GM12878 (cell line): Measurements from ENCODE around the gene LRRK1. TPM values are rescaled to one million over a fixed set of nuclear protein-coding genes. Genes with fewer than 3 reads are reported as not detected.

Experiments
- ASH2L ChIP-seq: fragments of 300-600, 200-600 bp; sonication (generic); IDR thresholded peaks from 2 replicates; pipeline ENCODE4 v1.6.1; 2017; ENCODE audit warnings: low read depth, mild to moderate bottlenecking, borderline replicate concordance
- BRCA1 ChIP-seq: IDR thresholded peaks from 2 replicates; pipeline ENCODE4 v1.6.1; 2011; ENCODE audit warnings: low read depth, low read length, improper control_type of control experiment
- DPF2 ChIP-seq: fragments of 450-650 bp; IDR thresholded peaks from 2 replicates; pipeline ENCODE4 v1.6.1; 2017; ENCODE audit warnings: mild to moderate bottlenecking
- EED ChIP-seq: sonication (generic); IDR thresholded peaks from 2 replicates; pipeline ENCODE4 v1.6.1; 2016; ENCODE audit warnings: antibody characterized with exemption, low read depth
- EGR1 ChIP-seq, 2 experiments: IDR thresholded peaks; 1 replicate in 1 of 2; 2 replicates in 1 of 2; pipeline ENCODE4 v1.6.1; 2011 to 2012; ENCODE audit warnings: low read depth in 2 of 2, low read length in 2 of 2, borderline replicate concordance in 1 of 2, mild to moderate bottlenecking in 1 of 2, moderate library complexity in 1 of 2
- GATAD2B ChIP-seq: fragments of 450-650 bp; conservative IDR thresholded peaks from 2 replicates; pipeline ENCODE4 v1.6.1; 2017; ENCODE audit warnings: low read depth, mild to moderate bottlenecking, moderate library complexity
- HDGF ChIP-seq: fragments of 450-650 bp; IDR thresholded peaks from 2 replicates; pipeline ENCODE4 v1.6.1; 2016; ENCODE audit warnings: antibody characterized with exemption
- KAT2A ChIP-seq: conservative IDR thresholded peaks from 2 replicates; pipeline ENCODE4 v1.6.1; 2011; ENCODE audit warnings: low read depth, low read length; ENCODE audit not compliant: control insufficient read depth
- KLF5 ChIP-seq: fragments of 450-650 bp; IDR thresholded peaks from 2 replicates; pipeline ENCODE4 v1.6.1; 2014; ENCODE audit warnings: mild to moderate bottlenecking; ENCODE audit not compliant: partially characterized antibody
- NBN ChIP-seq: fragments of 450-650 bp; IDR thresholded peaks from 2 replicates; pipeline ENCODE4 v1.6.1; 2016
- NFIC ChIP-seq: IDR thresholded peaks from 2 replicates; pipeline ENCODE4 v1.6.1; 2012; ENCODE audit warnings: low read depth, mild to moderate bottlenecking, inconsistent platforms, low read length, moderate library complexity
- NFYA ChIP-seq: IDR thresholded peaks from 2 replicates; pipeline ENCODE4 v1.6.1; 2011; ENCODE audit warnings: low read depth, mild to moderate bottlenecking, low read length, improper control_type of control experiment, borderline replicate concordance
- NR2C2 ChIP-seq: IDR thresholded peaks from 2 replicates; pipeline ENCODE4 v1.6.1; 2011; ENCODE audit warnings: borderline replicate concordance, low read depth; ENCODE audit not compliant: control insufficient read depth, insufficient read length
- NR2F1 ChIP-seq: fragments of 450-650 bp; conservative IDR thresholded peaks from 2 replicates; pipeline ENCODE4 v1.6.1; 2017; ENCODE audit warnings: mild to moderate bottlenecking
- NRF1 ChIP-seq: conservative IDR thresholded peaks from 2 replicates; pipeline ENCODE4 v1.6.1; 2011; ENCODE audit warnings: mild to moderate bottlenecking, low read depth, low read length, improper control_type of control experiment
- PAX5 ChIP-seq: IDR thresholded peaks from 2 replicates; pipeline ENCODE4 v1.6.1; 2011; ENCODE audit warnings: low read depth, low read length, borderline replicate concordance
- PAX8 ChIP-seq: fragments of 450-650 bp; IDR thresholded peaks from 2 replicates; pipeline ENCODE4 v1.6.1; 2017; ENCODE audit warnings: mild to moderate bottlenecking, moderate library complexity
- RAD21 ChIP-seq: IDR thresholded peaks from 2 replicates; pipeline ENCODE4 v1.6.1; 2011; ENCODE audit warnings: mild to moderate bottlenecking, low read depth, low read length, moderate library complexity; ENCODE audit not compliant: insufficient read depth
- RB1 ChIP-seq: fragments of 450-650 bp; formaldehyde crosslinking; IDR thresholded peaks from 2 replicates; pipeline ENCODE4 v1.6.1; 2017; ENCODE audit warnings: mild to moderate bottlenecking, borderline replicate concordance
- RCOR1 ChIP-seq: conservative IDR thresholded peaks from 2 replicates; pipeline ENCODE4 v1.6.1; 2012; ENCODE audit warnings: low read depth, low read length, improper control_type of control experiment
- RUNX3 ChIP-seq: IDR thresholded peaks from 2 replicates; pipeline ENCODE4 v1.6.1; 2012; ENCODE audit warnings: low read length, inconsistent platforms
- SMC3 ChIP-seq: IDR thresholded peaks from 2 replicates; pipeline ENCODE4 v1.6.1; 2011; ENCODE audit warnings: low read length, improper control_type of control experiment, borderline replicate concordance
- SREBF2 ChIP-seq: IDR thresholded peaks from 2 replicates; pipeline ENCODE4 v1.6.1; 2012; ENCODE audit warnings: mild to moderate bottlenecking, low read length
- STAT3 ChIP-seq: IDR thresholded peaks from 2 replicates; pipeline ENCODE4 v1.6.1; 2011; ENCODE audit warnings: low read depth, low read length, improper control_type of control experiment
- SUPT20H ChIP-seq: IDR thresholded peaks from 2 replicates; pipeline ENCODE4 v1.6.1; 2011; ENCODE audit warnings: low read depth, mild to moderate bottlenecking, low read length, moderate library complexity, borderline replicate concordance; ENCODE audit not compliant: control insufficient read depth
- ZNF384 ChIP-seq: IDR thresholded peaks from 2 replicates; pipeline ENCODE4 v1.6.1; 2012; ENCODE audit warnings: low read depth, mild to moderate bottlenecking, low read length, improper control_type of control experiment, borderline replicate concordance
- polyA plus RNA-seq, 11 experiments: library from polyadenylated mRNA; depleted of rRNA in 4 of 11; unstranded in 6 of 11; stranded (reverse) in 5 of 11; fragments of >200 nt; fragmentation: Nextera tagmentation in 4 of 11; fragmentation: Illumina TruSeq in 1 of 11; extraction: Ambion mirVana in 4 of 11; extraction: Trizol in 1 of 11; gene quantifications; 1 replicate in 1 of 11; 2 replicates in 10 of 11; pipeline versions ENCODE4 v1.2.1 to v1.2.3, GENCODE V29; 2011 to 2016; ENCODE audit warnings: inconsistent platforms in 2 of 11, missing spikeins in 2 of 11, low read depth in 1 of 11
- total RNA-seq, 4 experiments: library from RNA; depleted of rRNA in 3 of 4; stranded (reverse); fragments of >200 nt in 3 of 4; fragmentation: Illumina TruSeq in 1 of 4; extraction: Trizol in 1 of 4; gene quantifications; 2 replicates each; pipeline versions ENCODE4 v1.2.1 to v1.2.3, GENCODE V29; 2013 to 2021
- TF ChIP-seq, protein P1 (sequence below): IDR thresholded peaks from 2 replicates; pipeline ENCODE4 v1.6.1; 2012; ENCODE audit warnings: low read depth, low read length, improper control_type of control experiment
- TF ChIP-seq, protein P2 (sequence below): fragments of 450-650 bp; IDR thresholded peaks from 2 replicates; pipeline ENCODE4 v1.6.1; 2016; ENCODE audit warnings: mild to moderate bottlenecking, moderate library complexity, borderline replicate concordance

The LRRK1 gene
- total and polyA plus RNA-seq, 10 of the 15 experiments (the other 5 are each of a cell fraction or from before 2014, with no cell fraction given), result 2.2 to 58.3 (median 17.9) TPM

DNA sequence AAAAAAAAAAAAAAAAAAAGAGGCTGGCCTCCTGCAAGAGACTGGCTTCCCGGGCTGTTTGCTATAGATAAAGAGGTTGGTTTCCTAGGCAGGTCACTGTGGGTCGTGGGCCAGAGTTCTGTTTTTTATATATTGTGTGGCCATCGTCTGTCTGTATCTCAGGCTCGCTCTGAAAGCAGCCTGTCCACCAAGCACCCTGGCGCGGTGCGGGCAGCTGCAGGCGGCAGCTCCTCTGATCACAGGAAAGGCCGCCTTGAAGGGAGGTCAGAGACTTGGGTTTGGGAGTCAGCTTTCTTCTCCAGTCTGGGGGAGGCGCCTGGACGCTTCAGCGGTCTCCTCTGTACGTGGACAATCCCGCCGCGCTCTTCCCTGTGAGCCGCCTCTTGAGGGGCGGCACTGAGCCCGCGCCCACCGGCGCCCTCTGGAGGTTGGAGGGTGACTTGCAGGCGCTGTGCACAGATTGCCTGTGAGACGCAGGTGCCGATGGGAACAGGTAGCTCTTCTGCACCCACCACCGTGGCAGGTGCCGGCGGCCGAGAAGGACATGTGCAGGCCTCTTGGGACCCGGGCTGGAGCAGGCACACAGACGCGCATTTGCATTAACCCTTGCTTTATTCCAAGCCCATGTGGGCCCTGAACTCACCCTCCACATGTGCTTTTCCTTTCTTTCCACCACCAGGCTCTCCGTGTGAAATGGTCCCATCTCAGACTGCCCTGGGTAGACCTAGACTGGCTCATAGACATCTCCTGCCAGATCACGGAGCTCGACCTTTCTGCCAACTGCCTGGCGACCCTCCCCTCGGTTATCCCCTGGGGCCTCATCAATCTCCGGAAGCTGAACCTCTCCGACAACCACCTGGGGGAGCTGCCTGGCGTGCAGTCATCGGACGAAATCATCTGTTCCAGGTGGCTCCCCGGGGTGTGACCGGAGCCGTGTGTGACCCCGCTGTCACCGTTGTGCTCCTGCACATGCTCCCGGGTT, 89.3 kb downstream of the LRRK1 start (continued):
- TF ChIP-seq GATAD2B (0 out of 2 replicates have a peak, but pooled peaks have one; percentile 28), SREBF2 (no peak), BRCA1 (no peak), KLF5 (no peak), NBN (no peak), NFIC (no peak), RB1 (peak; percentile 66; the same call in 1 of the 2 replicates), PAX5 (no peak), EGR1 (IDR thresholded peaks at IDR 0.05; ENCODE audit: borderline replicate concordance in 1 of 2, low read depth in 2 of 2, low read length in 2 of 2) (0 out of 3 replicates have a peak, but pooled peaks of 1 of the 2 experiments have one; percentile 19), NR2C2 (no peak), NR2F1 (no peak), SMC3 (peak; percentile 73), RCOR1 (no peak), ASH2L (no peak), KAT2A (no peak), NRF1 (no peak), DPF2 (0 out of 2 replicates have a peak, but pooled peaks have one; percentile 25), SUPT20H (no peak), NFYA (no peak), RUNX3 (0 out of 2 replicates have a peak, but pooled peaks have one; percentile 19), RAD21 (peak; percentile 67), EED (0 out of 2 replicates have a peak, but pooled peaks have one; percentile 14), PAX8 (no peak), HDGF (peak; percentile 41; the same call in 1 of the 2 replicates), ZNF384 (0 out of 2 replicates have a peak, but pooled peaks have one; percentile 39), STAT3 (no peak)
- TF ChIP-seq, protein P1, sequence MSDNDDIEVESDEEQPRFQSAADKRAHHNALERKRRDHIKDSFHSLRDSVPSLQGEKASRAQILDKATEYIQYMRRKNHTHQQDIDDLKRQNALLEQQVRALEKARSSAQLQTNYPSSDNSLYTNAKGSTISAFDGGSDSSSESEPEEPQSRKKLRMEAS, result peak; percentile 25; the same call in 1 of the 2 replicates
- TF ChIP-seq, protein P2, sequence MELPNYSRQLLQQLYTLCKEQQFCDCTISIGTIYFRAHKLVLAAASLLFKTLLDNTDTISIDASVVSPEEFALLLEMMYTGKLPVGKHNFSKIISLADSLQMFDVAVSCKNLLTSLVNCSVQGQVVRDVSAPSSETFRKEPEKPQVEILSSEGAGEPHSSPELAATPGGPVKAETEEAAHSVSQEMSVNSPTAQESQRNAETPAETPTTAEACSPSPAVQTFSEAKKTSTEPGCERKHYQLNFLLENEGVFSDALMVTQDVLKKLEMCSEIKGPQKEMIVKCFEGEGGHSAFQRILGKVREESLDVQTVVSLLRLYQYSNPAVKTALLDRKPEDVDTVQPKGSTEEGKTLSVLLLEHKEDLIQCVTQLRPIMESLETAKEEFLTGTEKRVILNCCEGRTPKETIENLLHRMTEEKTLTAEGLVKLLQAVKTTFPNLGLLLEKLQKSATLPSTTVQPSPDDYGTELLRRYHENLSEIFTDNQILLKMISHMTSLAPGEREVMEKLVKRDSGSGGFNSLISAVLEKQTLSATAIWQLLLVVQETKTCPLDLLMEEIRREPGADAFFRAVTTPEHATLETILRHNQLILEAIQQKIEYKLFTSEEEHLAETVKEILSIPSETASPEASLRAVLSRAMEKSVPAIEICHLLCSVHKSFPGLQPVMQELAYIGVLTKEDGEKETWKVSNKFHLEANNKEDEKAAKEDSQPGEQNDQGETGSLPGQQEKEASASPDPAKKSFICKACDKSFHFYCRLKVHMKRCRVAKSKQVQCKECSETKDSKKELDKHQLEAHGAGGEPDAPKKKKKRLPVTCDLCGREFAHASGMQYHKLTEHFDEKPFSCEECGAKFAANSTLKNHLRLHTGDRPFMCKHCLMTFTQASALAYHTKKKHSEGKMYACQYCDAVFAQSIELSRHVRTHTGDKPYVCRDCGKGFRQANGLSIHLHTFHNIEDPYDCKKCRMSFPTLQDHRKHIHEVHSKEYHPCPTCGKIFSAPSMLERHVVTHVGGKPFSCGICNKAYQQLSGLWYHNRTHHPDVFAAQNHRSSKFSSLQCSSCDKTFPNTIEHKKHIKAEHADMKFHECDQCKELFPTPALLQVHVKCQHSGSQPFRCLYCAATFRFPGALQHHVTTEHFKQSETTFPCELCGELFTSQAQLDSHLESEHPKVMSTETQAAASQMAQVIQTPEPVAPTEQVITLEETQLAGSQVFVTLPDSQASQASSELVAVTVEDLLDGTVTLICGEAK, result no peak
